GM04503 (cell line): Measurements from ENCODE around the gene PDX1.

Experiments
- DNase-seq: peaks from one replicate; pipeline ENCODE4 v3.0.0-alpha.2; 2012; ENCODE audit warnings: low read depth

PDX1 gene

DNA sequence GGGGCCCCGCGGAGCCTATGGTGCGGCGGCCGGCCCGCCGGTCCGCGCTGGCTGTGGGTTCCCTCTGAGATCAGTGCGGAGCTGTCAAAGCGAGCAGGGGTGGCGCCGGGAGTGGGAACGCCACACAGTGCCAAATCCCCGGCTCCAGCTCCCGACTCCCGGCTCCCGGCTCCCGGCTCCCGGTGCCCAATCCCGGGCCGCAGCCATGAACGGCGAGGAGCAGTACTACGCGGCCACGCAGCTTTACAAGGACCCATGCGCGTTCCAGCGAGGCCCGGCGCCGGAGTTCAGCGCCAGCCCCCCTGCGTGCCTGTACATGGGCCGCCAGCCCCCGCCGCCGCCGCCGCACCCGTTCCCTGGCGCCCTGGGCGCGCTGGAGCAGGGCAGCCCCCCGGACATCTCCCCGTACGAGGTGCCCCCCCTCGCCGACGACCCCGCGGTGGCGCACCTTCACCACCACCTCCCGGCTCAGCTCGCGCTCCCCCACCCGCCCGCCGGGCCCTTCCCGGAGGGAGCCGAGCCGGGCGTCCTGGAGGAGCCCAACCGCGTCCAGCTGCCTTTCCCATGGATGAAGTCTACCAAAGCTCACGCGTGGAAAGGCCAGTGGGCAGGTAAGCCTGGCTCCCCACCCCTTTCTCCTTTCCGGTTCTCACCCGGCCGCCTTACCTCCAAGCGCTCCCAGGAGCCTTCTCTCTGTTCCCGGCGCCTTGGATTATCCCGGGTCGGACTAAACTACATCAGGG is at the start of gene PDX1:
PDX1 (plus strand) TSS at position 67 of the 743 bp plus-strand sequence; CDS start at position 206, 139 bp downstream.
- DNase-seq, result no peak

GRCh38 chr13:27878274-27878673 is 41.5 kb upstream of the PDX1 start:
- no peak for DNase-seq

GRCh38 chr13:27889471-27889870 is 30.3 kb upstream of the PDX1 start:
- no peak for DNase-seq

- no peak for DNase-seq
Measured at GRCh38 chr13:27896726-27897125, 23.1 kb upstream of the PDX1 start.

DNA sequence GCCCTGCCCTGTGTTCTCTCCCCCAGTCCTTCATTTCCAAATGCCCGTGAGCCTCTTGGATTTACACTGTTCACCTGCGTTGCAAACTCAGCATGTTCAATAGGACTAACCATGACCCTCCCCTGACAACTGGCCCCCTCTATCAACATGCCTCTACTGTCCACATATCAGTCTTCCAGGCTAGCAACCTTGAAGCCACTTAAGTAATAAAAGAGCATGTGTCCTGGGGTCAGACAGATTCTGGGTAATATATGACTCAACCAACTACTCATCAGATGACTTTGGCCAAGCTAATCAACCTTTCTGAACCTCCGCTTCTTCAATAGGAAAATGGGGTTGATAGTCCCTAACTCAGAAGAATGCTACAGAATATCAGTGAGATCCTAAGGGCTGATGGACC is 15.1 kb upstream of the PDX1 start:
- no peak for DNase-seq

- no peak for DNase-seq
Measured at GRCh38 chr13:27905650-27906049, 14.2 kb upstream of the PDX1 start.

GRCh38 chr13:27907121-27907787 is 12.5 kb upstream of the PDX1 start:
- no peak for DNase-seq

DNA sequence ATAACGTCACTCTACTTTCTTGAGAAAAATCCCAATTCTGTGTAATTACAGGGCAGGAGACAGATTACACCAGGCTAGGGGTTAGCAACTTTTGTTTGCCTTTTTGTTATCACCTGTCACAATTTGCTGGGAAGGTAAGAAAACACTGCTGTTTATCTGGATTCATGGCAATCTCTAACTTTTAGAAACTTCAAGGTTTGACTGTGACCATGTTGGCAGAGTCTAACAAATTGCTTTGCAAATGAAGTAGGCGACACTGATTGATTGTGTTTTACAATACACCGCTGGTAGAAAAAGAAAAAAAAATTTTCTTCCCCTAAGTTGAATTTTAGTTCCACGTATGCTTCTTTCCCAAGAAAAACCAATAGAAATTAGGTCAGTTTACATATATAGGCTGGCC is 10.4 kb upstream of the PDX1 start:
- DNase-seq, result no peak

GRCh38 chr13:27911521-27911920 is 8.3 kb upstream of the PDX1 start:
- DNase-seq, result no peak

DNA sequence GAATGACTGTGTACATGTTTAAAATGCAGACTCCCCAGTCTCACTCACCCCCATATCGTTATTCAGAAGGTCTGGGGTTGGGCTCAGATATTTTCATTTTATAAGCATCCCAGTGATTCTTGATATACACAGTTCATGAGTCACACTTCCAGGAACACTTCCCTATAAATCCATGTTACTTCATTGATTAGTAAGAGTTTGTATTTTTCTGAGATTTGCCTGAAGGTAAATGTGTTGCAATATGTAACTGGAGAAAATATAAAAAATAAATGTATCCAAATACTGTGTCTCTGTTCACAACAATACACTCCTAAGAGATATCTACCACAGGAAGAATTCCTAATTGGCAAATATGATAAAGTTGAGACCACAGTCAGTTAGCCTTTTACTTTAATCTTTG is 6.6 kb upstream of the PDX1 start:
- no peak for DNase-seq

DNA sequence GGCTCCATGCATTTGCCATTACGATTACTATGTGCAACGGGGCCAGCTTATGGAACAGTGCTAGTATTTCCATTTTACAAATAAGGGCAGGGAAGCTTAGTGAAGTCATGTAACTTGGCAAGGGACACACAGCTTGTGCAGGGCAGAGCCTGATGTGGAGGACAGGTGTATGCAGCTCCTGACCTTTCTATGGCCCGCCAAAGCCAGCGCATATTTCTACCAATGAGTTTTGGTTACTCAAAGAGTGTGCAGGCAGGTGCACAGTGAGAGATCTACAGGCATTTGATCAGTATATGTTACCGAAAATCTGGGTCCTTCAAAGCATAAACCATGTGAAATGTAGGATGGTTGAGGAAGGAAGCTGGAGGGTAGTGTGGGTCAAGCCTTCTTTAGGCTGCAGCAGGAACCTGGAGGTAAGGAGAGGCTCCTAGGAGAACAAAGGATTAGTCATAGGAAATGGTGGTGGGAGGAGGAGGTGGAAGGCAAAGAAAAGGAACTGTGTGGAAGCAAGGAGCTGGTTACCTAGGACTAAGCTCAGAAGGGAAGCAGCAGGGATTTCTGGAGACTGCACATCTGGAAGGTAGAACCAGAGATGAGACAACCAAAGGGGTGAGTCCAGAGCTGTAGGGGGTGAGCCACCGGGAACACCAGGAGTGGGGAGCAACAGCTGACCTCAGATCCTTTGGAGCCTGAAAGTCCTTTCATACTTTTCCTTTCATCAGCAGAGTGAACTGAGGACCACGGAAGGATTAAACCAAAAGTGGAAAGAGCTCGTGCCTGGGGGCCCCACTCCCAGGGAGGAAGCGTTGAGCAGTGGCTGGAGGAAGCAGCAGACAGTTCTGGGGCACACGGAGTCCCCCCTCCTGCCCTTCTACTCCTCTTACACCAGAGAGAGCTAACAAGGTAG is 4.2 kb upstream of the PDX1 start:
- no peak for DNase-seq

- no peak for DNase-seq
Measured at GRCh38 chr13:27917121-27917947, 2.5 kb upstream of the PDX1 start.

GRCh38 chr13:27918041-27918917 is 1.5 kb upstream of the PDX1 start:
- no peak for DNase-seq

GRCh38 chr13:27918918-27919658 is 712 bp upstream of the PDX1 start:
- no peak for DNase-seq

- no peak for DNase-seq
Measured at GRCh38 chr13:27919659-27919933, 204 bp upstream of the PDX1 start.

DNA sequence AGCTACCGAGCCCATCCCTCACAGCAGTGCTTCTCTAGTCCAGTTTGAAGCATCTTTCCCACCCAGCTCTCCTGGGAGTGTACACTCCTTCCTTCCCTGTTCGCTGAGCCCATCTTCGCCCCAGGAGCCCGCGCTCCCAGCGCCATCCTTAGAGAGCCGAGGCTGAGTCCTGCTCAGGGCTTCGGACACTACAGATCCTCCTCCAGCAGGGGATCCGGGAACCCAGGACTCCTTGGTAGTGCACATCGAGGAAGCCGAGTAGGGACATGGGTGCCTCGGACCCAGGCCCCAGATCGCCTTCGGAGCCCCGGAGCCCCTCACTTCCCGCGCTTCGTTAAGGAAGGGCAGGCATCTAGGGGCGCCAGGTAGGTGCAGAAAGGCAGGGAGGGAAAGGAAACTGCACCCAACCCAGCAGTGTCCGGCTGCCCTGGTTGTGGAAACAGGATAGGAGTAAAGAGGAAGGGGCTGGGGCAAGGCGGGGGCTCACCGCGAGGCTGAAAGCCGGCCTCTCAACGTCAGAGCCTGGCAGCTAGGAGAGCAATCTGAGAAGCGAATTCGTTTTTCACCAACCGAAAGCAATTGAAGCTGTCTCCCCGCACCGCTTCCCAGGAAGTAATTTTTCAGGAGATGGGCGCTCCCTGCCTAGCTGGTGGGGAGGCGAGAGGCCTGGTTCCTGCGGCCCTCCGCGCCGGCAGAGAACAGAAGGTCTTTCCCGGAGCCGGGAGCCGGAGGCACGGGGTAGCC is 1.0 kb downstream of the PDX1 start:
- DNase-seq, result no peak

- DNase-seq, result no peak
Measured at GRCh38 chr13:27921421-27921960, 1.7 kb downstream of the PDX1 start.

DNA sequence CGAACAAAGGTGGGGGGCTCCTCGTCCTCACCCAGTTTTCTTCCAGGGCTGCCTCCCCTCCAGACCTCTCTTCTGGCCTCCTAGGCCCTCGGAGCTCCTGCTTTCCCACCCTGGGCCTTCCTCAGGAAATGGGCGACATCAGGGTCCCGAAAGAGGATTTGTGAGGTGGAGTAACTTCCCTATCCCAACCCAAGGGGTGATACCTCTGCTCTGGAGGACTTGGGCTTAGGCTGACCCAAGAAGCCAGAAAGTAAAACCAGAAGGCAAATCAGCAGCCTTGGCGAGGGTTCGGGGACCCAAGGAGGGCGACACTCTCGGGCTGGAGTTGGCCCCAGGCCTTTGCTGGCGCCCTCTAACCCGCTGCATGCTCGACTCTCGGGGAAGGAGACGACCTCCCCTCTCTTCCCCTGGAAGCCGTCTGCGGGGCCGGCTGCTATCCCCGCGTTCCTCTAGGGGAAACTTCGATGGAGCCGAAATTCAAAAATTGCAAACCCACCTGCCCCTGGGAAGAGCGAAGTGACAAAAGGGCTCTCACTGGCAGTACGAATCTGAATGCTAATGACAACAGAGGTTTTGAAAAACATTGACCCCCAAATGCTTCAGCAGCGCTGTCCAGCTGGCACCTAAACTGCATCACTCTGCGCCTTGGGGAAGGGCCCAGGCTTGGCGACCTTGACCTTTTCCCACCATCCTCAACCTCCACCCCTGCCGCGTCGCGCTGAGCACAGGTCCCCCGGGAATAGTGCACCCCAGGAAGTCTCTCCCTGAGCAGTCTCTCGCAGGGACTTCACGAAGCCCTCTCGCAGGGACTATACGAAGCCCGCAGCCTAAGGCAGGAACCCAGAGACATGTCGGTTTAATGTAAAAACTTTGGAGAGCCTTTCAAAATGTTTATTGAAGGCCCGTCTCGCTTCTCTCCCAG is 2.4 kb downstream of the PDX1 start:
- DNase-seq, result no peak
